Stimulated activated CD4-positive, alpha-beta T cell treated with anti-CD3 and anti-CD28 coated beads, TNF-alpha, amount 100 ng/mL, for 4 hours (primary cell): ENCODE results near the gene ATPAF2.
A peak's percentile ranks its signal among the peaks of the same experiment; 100 is the strongest.

Experiments
- DNase-seq, 3 experiments: peaks; one replicate each; pipeline ENCODE4 v3.0.0-alpha.2; 2020; ENCODE audit warnings: low read depth in 3 of 3

ATPAF2 gene

GRCh38 chr17:18038861-18039534 is at the start of gene ATPAF2, which contains the start of gene GID4:
Gene ATPAF2, minus strand, starts transcription at chr17:18039168. Its CDS starts 155 bp downstream, at chr17:18039013.
Gene GID4, plus strand, starts transcription at chr17:18039408. Its CDS starts 57 bp downstream, at chr17:18039465.
- DNase-seq, result peak; percentile 99

GRCh38 chr17:18087610-18088491 is 48.9 kb upstream of the ATPAF2 start, which contains the start of gene DRG2:
Gene DRG2, plus strand, starts transcription at chr17:18087948. Its CDS starts 76 bp downstream, at chr17:18088024.
- DNase-seq, result peak; percentile 77 to 82 (median 78)

GRCh38 chr17:18084256-18084655 is 45.3 kb upstream of the ATPAF2 start:
- DNase-seq, result no peak

GRCh38 chr17:18079543-18079942 is 40.6 kb upstream of the ATPAF2 start:
- DNase-seq, result no peak

- DNase-seq, result no peak
Observed at GRCh38 chr17:18076936-18077335, 38.0 kb upstream of the ATPAF2 start.

- DNase-seq, result no peak
Observed at GRCh38 chr17:18074566-18075272, 35.8 kb upstream of the ATPAF2 start.

- no peak for DNase-seq
Observed at GRCh38 chr17:18071751-18072150, 32.8 kb upstream of the ATPAF2 start.

GRCh38 chr17:18070861-18071340 is 31.9 kb upstream of the ATPAF2 start:
- no peak for DNase-seq

- no peak for DNase-seq
Observed at GRCh38 chr17:18069101-18069500, 30.1 kb upstream of the ATPAF2 start.

GRCh38 chr17:18066866-18067265 is 27.9 kb upstream of the ATPAF2 start:
- no peak for DNase-seq

GRCh38 chr17:18065546-18065945 is 26.6 kb upstream of the ATPAF2 start:
- no peak for DNase-seq

GRCh38 chr17:18064053-18064452 is 25.1 kb upstream of the ATPAF2 start:
- no peak for DNase-seq

- no peak for DNase-seq
Observed at GRCh38 chr17:18059283-18059682, 20.3 kb upstream of the ATPAF2 start.

- no peak for DNase-seq
Observed at GRCh38 chr17:18056214-18056613, 17.2 kb upstream of the ATPAF2 start.

- DNase-seq, result no peak
Observed at GRCh38 chr17:18055597-18055996, 16.6 kb upstream of the ATPAF2 start.

GRCh38 chr17:18045691-18046350 is 6.9 kb upstream of the ATPAF2 start:
- no peak for DNase-seq

GRCh38 chr17:18044609-18045008 is 5.6 kb upstream of the ATPAF2 start:
- DNase-seq, result no peak

GRCh38 chr17:18043491-18043890 is 4.5 kb upstream of the ATPAF2 start:
- no peak for DNase-seq

- no peak for DNase-seq
Observed at GRCh38 chr17:18042983-18043382, 4.0 kb upstream of the ATPAF2 start.

GRCh38 chr17:18041776-18042175 is 2.8 kb upstream of the ATPAF2 start:
- DNase-seq, result no peak

GRCh38 chr17:18040261-18040858 is 1.4 kb upstream of the ATPAF2 start:
- DNase-seq, result no peak
